A549 (cell line): ENCODE results near the gene CENPV. TPM values are rescaled to one million over a fixed set of nuclear protein-coding genes. Genes with fewer than 3 reads are reported as not detected.

Source experiments
- ATAC-seq, 2 experiments: fragments of 200-7000 bp in 1 of 2; fragments of >200 bp in 1 of 2; cut with Nextera tagmentation in 1 of 2; cut with Tn5 transposase in 1 of 2; 3 replicates each; pipeline versions ENCODE4 v1.8.0 to v1.9.1; 2018 to 2020; ENCODE audit warnings: mild to moderate bottlenecking in 1 of 2, moderate library complexity in 1 of 2
- CTCF ChIA-PET: fragments of 300-600 bp; sonication (Branson Sonifier 250); formaldehyde crosslinking; extraction: SDS; loops from one replicate; lab custom pipeline; 2021; ENCODE audit warnings: antibody characterized with exemption, inconsistent platforms; lab: Yijun Ruan, JAX
- POLR2A ChIA-PET: fragments of 350-600 bp; formaldehyde crosslinking; extraction: SDS; loops from one replicate; lab custom pipeline; 2021; ENCODE audit warnings: antibody characterized with exemption, inconsistent platforms; lab: Yijun Ruan, JAX
- DNase-seq, 2 experiments: peaks; one replicate each; pipeline versions ENCODE4 v3.0.0 to v3.0.0-alpha.2; 2011 to 2016; ENCODE audit warnings: low read depth in 1 of 2, low spot score in 1 of 2
- FAIRE-seq: peaks from 2 replicates; lab custom pipeline; 2011; peaks lifted over from hg19 to GRCh38; lab: Jason Lieb, UNC
- H3K27ac ChIP-seq, 2 experiments: fragments of >200 bp; sonication (Bioruptor Twin); formaldehyde crosslinking; 3 replicates each; pipeline ENCODE4 v1.5.1; 2016 to 2017
- H3K4me1 ChIP-seq: fragments of >200 bp; sonication (Bioruptor Twin); formaldehyde crosslinking; 3 replicates; pipeline ENCODE4 v1.6.1; 2016
- H3K4me2 ChIP-seq: fragments of >200 bp; sonication (Bioruptor Twin); formaldehyde crosslinking; 3 replicates; pipeline ENCODE4 v1.6.1; 2016
- H3K4me3 ChIP-seq: fragments of >200 bp; sonication (Bioruptor Twin); formaldehyde crosslinking; 3 replicates; pipeline ENCODE4 v1.5.1; 2016
- H3K9me3 ChIP-seq: fragments of >200 bp; sonication (Bioruptor Twin); formaldehyde crosslinking; 3 replicates; pipeline ENCODE4 v1.6.1; 2016
- BHLHE40 ChIP-seq: IDR thresholded peaks from 2 replicates; pipeline ENCODE4 v1.6.1; 2012; ENCODE audit warnings: low read depth, low read length, inconsistent platforms
- CBX2 ChIP-seq: fragments of 200-600 bp; sonication (generic); IDR thresholded peaks from 2 replicates; pipeline ENCODE4 v1.6.1; 2016; ENCODE audit warnings: low read depth, mild to moderate bottlenecking, borderline replicate concordance
- CHD2 ChIP-seq: fragments of 150-350 bp; IDR thresholded peaks from 2 replicates; pipeline ENCODE4 v1.6.1; 2014; ENCODE audit warnings: low read length; ENCODE audit not compliant: partially characterized antibody
- CHD4 ChIP-seq: fragments of 200-600 bp; sonication (generic); IDR thresholded peaks from 2 replicates; pipeline ENCODE4 v1.6.1; 2016; ENCODE audit warnings: antibody characterized with exemption, mild to moderate bottlenecking, borderline replicate concordance
- CTCF ChIP-seq: fragments of >200 bp; sonication (Bioruptor Twin); formaldehyde crosslinking; IDR thresholded peaks from 3 replicates; pipeline ENCODE4 v1.5.1; 2016
- ELK1 ChIP-seq: fragments of 150-350 bp; IDR thresholded peaks from 2 replicates; pipeline ENCODE4 v1.6.1; 2014; ENCODE audit warnings: low read depth, mild to moderate bottlenecking, low read length
- EP300 ChIP-seq, 2 experiments: fragments of >200 bp; sonication (Bioruptor Twin); formaldehyde crosslinking; IDR thresholded peaks; 2 replicates in 1 of 2; 3 replicates in 1 of 2; pipeline ENCODE4 v1.6.1; 2016 to 2017
- FOSL2 ChIP-seq, 2 experiments: fragments of 450-650 bp in 1 of 2; fragments of >200 bp in 1 of 2; sonication (Bioruptor Twin) in 1 of 2; formaldehyde crosslinking; IDR thresholded peaks; 2 replicates each; pipeline versions ENCODE4 v1.5.0 to v1.6.1; 2016 to 2020; ENCODE audit warnings: mild to moderate bottlenecking in 1 of 2, moderate library complexity in 1 of 2
- FOXS1 ChIP-seq: fragments of 250-450 bp; sonication (Bioruptor Pico); IDR thresholded peaks from 2 replicates; pipeline ENCODE4 v1.5.0; 2020; ENCODE audit warnings: mild to moderate bottlenecking, moderate library complexity
- GATA3 ChIP-seq: IDR thresholded peaks from 2 replicates; pipeline ENCODE4 v1.6.1; 2012; ENCODE audit warnings: borderline replicate concordance
- HDAC2 ChIP-seq: fragments of 200-600 bp; sonication (generic); IDR thresholded peaks from 2 replicates; pipeline ENCODE4 v1.6.1; 2016
- HES2 ChIP-seq: fragments of >200 bp; sonication (Bioruptor Twin); formaldehyde crosslinking; IDR thresholded peaks from 2 replicates; pipeline ENCODE4 v1.6.1; 2016
- HEYL ChIP-seq: fragments of 250-450 bp; sonication (Bioruptor Pico); IDR thresholded peaks from 2 replicates; pipeline ENCODE4 v1.8.0; 2021; ENCODE audit warnings: mild to moderate bottlenecking, moderate library complexity
- HOXA7 ChIP-seq: fragments of 250-450 bp; sonication (Bioruptor Pico); IDR thresholded peaks from 2 replicates; pipeline ENCODE4 v1.5.0; 2020; ENCODE audit warnings: mild to moderate bottlenecking, moderate library complexity
- HOXB13 ChIP-seq: fragments of 250-450 bp; sonication (Bioruptor Pico); IDR thresholded peaks from 2 replicates; pipeline ENCODE4 v1.5.0; 2020; ENCODE audit warnings: low read depth, mild to moderate bottlenecking, moderate library complexity
- HOXB5 ChIP-seq: fragments of 250-450 bp; sonication (Bioruptor Pico); IDR thresholded peaks from 2 replicates; pipeline ENCODE4 v1.5.0; 2020; ENCODE audit warnings: mild to moderate bottlenecking, moderate library complexity
- JUN ChIP-seq, 2 experiments: fragments of >200 bp; sonication (Bioruptor Twin); formaldehyde crosslinking; IDR thresholded peaks; 2 replicates in 1 of 2; 3 replicates in 1 of 2; pipeline ENCODE4 v1.6.1; 2016 to 2017
- KDM1A ChIP-seq: fragments of 200-600 bp; sonication (generic); IDR thresholded peaks from 2 replicates; pipeline ENCODE4 v1.6.1; 2016; ENCODE audit warnings: low read depth, mild to moderate bottlenecking
- KDM5A ChIP-seq: fragments of 200-600 bp; sonication (generic); IDR thresholded peaks from 2 replicates; pipeline ENCODE4 v1.6.1; 2016; ENCODE audit warnings: antibody characterized with exemption, mild to moderate bottlenecking
- MAFK ChIP-seq: fragments of 450-650 bp; IDR thresholded peaks from 2 replicates; pipeline ENCODE4 v1.6.1; 2014; ENCODE audit not compliant: partially characterized antibody
- MAX ChIP-seq: IDR thresholded peaks from 2 replicates; pipeline ENCODE4 v1.6.1; 2012
- MYC ChIP-seq: IDR thresholded peaks from 2 replicates; pipeline ENCODE4 v1.6.1; 2012; ENCODE audit warnings: mild to moderate bottlenecking, inconsistent platforms, low read length, improper control_type of control experiment, borderline replicate concordance
- NFE2L2 ChIP-seq: fragments of 150-350 bp; conservative IDR thresholded peaks from 2 replicates; pipeline ENCODE4 v1.6.1; 2014; ENCODE audit warnings: low read length
- NPAS2 ChIP-seq: fragments of 250-450 bp; sonication (Bioruptor Pico); IDR thresholded peaks from 2 replicates; pipeline ENCODE4 v1.8.0; 2022; ENCODE audit warnings: mild to moderate bottlenecking, moderate library complexity, borderline replicate concordance
- NR3C1 ChIP-seq: fragments of >200 bp; sonication (Bioruptor Twin); formaldehyde crosslinking; IDR thresholded peaks from 3 replicates; pipeline ENCODE4 v1.6.1; 2017
- PBX3 ChIP-seq: IDR thresholded peaks from 2 replicates; pipeline ENCODE4 v1.6.1; 2012
- POLR2A ChIP-seq: IDR thresholded peaks from 2 replicates; pipeline ENCODE4 v1.6.1; 2012; ENCODE audit warnings: mild to moderate bottlenecking, low read length
- POLR2AphosphoS2 ChIP-seq: conservative IDR thresholded peaks from 2 replicates; pipeline ENCODE4 v1.6.1; 2012; ENCODE audit warnings: low read length, improper control_type of control experiment, inconsistent platforms
- RAD21 ChIP-seq, 2 experiments: fragments of >200 bp in 1 of 2; sonication (Bioruptor Twin) in 1 of 2; formaldehyde crosslinking in 1 of 2; IDR thresholded peaks in 1 of 2; conservative IDR thresholded peaks in 1 of 2; 2 replicates in 1 of 2; 3 replicates in 1 of 2; pipeline ENCODE4 v1.6.1; 2012 to 2018; ENCODE audit warnings: inconsistent platforms in 1 of 2
- RARB ChIP-seq: fragments of 250-450 bp; sonication (Bioruptor Pico); IDR thresholded peaks from 2 replicates; pipeline ENCODE4 v1.8.0; 2021; ENCODE audit warnings: mild to moderate bottlenecking, moderate library complexity
- RCOR1 ChIP-seq: fragments of 150-350 bp; IDR thresholded peaks from 2 replicates; pipeline ENCODE4 v1.6.1; 2014; ENCODE audit warnings: antibody characterized with exemption, low read length, low read depth
- RFX5 ChIP-seq: fragments of 450-650 bp; IDR thresholded peaks from 2 replicates; pipeline ENCODE4 v1.7.1; 2014; ENCODE audit warnings: antibody characterized with exemption, mild to moderate bottlenecking, moderate library complexity
- RNF2 ChIP-seq: fragments of 200-600 bp; sonication (generic); IDR thresholded peaks from 2 replicates; pipeline ENCODE4 v1.6.1; 2016; ENCODE audit warnings: low read depth, mild to moderate bottlenecking, antibody characterized with exemption, moderate library complexity, borderline replicate concordance
- SMC3 ChIP-seq: fragments of >200 bp; sonication (Bioruptor Twin); formaldehyde crosslinking; IDR thresholded peaks from 3 replicates; pipeline ENCODE4 v1.6.1; 2018; ENCODE audit warnings: inconsistent platforms
- SREBF2 ChIP-seq: fragments of 450-650 bp; IDR thresholded peaks from 2 replicates; pipeline ENCODE4 v1.6.1; 2014; ENCODE audit warnings: mild to moderate bottlenecking, moderate library complexity
- TP53 ChIP-seq: fragments of 250-450 bp; sonication (Bioruptor Pico); IDR thresholded peaks from 2 replicates; pipeline ENCODE4 v1.5.0; 2021; ENCODE audit warnings: mild to moderate bottlenecking, moderate library complexity
- USF2 ChIP-seq: fragments of 450-650 bp; IDR thresholded peaks from 2 replicates; pipeline ENCODE4 v1.6.1; 2014; ENCODE audit warnings: antibody characterized with exemption
- ZFP36 ChIP-seq: fragments of 450-650 bp; IDR thresholded peaks from 2 replicates; pipeline ENCODE4 v1.6.1; 2014; ENCODE audit warnings: borderline replicate concordance; ENCODE audit not compliant: partially characterized antibody
- ZNF302 ChIP-seq: fragments of 250-450 bp; sonication (Bioruptor Pico); IDR thresholded peaks from 2 replicates; pipeline ENCODE4 v1.9.0; 2021; ENCODE audit warnings: inconsistent platforms, mild to moderate bottlenecking, moderate library complexity
- ZSCAN20 ChIP-seq: fragments of 250-450 bp; sonication (Bioruptor Pico); IDR thresholded peaks from 2 replicates; pipeline ENCODE4 v1.8.0; 2022; ENCODE audit warnings: mild to moderate bottlenecking, moderate library complexity
- WGBS: methylation state at CpG from one replicate; pipeline ENCODE4 v1.1.6; 2017; ENCODE audit errors: missing lambda C conversion rate; 5-methylcytosine and 5-hydroxymethylcytosine counted together
- polyA plus RNA-seq, 4 experiments: library from polyadenylated mRNA; depleted of rRNA in 3 of 4; stranded (reverse); fragments of >200 nt; fragmentation: RNase III in 1 of 4; extraction: RNeasy Plus Mini Kit Qiagen cat#74134 plus additional on column Dnase treatment in 1 of 4; gene quantifications; 2 replicates in 3 of 4; 3 replicates in 1 of 4; pipeline ENCODE4 v1.2.3, GENCODE V29; 2011 to 2017

Gene CENPV
- polyA plus RNA-seq, 2 of the 4 experiments (the other 2 are of a cell fraction), result 112 to 202 TPM

GRCh38 chr17:16339959-16340358 lies 13.3 kb downstream of the CENPV start:
- Histone ChIP-seq H3K27ac (peak overlapping the region in 1 of 2 experiments; percentile 75; a peak in 1 of 6 replicates), H3K4me1 (peaks cover 13% of the 10 kb centered on the region), H3K4me2 (0 out of 3 replicates have a peak overlapping the region, but pooled peaks have one; percentile 2), H3K9me3 (peaks cover 7% of the 10 kb centered on the region; the same call in 2 of the 3 replicates), H3K4me3 (no peak overlapping the region)
- peak in 1 of 2 experiments; percentile 87 for DNase-seq
- ChIA-PET POLR2A (interaction anchor here (0.7 to 2.6 kb wide), 3 partner anchors 9 to 38 kb away, joined by 3 to 11 read pairs (median 4); partner anchors contain the start of gene CENPV), CTCF (interaction anchor here (0.6 to 10.4 kb wide), 4 partner anchors 12 to 35 kb away, joined by 3 to 85 read pairs (median 16); partner anchors contain the start of gene CENPV)
- FAIRE-seq, result peak; percentile 32
- ATAC-seq, result peak; percentile 81 to 84
- 3% methylated on average over 1 of the region's 1 CpG for WGBS
- TF ChIP-seq HOXB5 (no peak), CTCF (no peak), FOXS1 (CRISPR knock-in tag) (no peak), KDM1A (no peak), ZSCAN20 (no peak), HES2 (no peak), POLR2A (no peak), MAFK (no peak), ZNF302 (CRISPR knock-in tag) (no peak), CBX2 (no peak), NR3C1 (no peak), HOXB13 (CRISPR knock-in tag) (no peak), NPAS2 (CRISPR knock-in tag) (no peak), NFE2L2 (no peak), EP300 (IDR thresholded peaks at IDR 0.05) (peak in 1 of 2 experiments; percentile 35; a peak in 1 of 5 replicates), MAX (peak; percentile 38; the same call in 1 of the 2 replicates), HEYL (CRISPR knock-in tag) (no peak), GATA3 (peak; percentile 55; the same call in 1 of the 2 replicates), RNF2 (no peak), KDM5A (no peak), PBX3 (no peak), JUN (IDR thresholded peaks at IDR 0.05) (no peak), RCOR1 (no peak), ZFP36 (no peak), FOSL2 (IDR thresholded peaks at IDR 0.05) (no peak), FOSL2 (CRISPR knock-in tag; IDR thresholded peaks at IDR 0.05) (peak; percentile 84), CHD4 (no peak; the same call in 1 of the 2 replicates), SMC3 (0 out of 3 replicates have a peak, but pooled peaks have one; percentile 7), ELK1 (no peak), RARB (CRISPR knock-in tag) (no peak), CHD2 (no peak), BHLHE40 (no peak), SREBF2 (no peak), USF2 (no peak), TP53 (no peak), POLR2AphosphoS2 (no peak), HDAC2 (no peak), RAD21 (conservative IDR thresholded peaks at IDR 0.05 in 1 of 2, IDR thresholded peaks at IDR 0.05 in 1 of 2) (no peak), MYC (no peak), RFX5 (no peak), HOXA7 (CRISPR knock-in tag) (no peak)
